ENCODE results near the gene EIF2S2. TPM values are rescaled to one million over a fixed set of nuclear protein-coding genes. Genes with fewer than 3 reads are reported as not detected.
"Not testable (repeated sequence)": the region's sequence is repeated elsewhere in the genome, so short reads cannot be mapped to it uniquely, and the experiment has no call there.

EIF2S2 gene
- total RNA-seq = 100 to 1,000 TPM; 150 to 154 TPM

GRCh38 chr20:34111702-34112599 is at the start of gene EIF2S2:
Gene EIF2S2, minus strand, starts transcription at chr20:34112243. Its CDS starts 133 bp downstream, at chr20:34112110.
- ChIA-PET POLR2A (interaction anchor here (0.6 to 2.0 kb wide), 13 partner anchors 8 to 719 kb away, joined by 3 to 14 read pairs (median 4); partner anchors contain the start of genes CHMP4B, MAP1LC3A and RALY), CTCF (interaction anchor here (0.6 to 2.0 kb wide), 6 partner anchors 8 to 1960 kb away, joined by 3 to 6 read pairs (median 4); no protein-coding TSS in a partner anchor)

DNA sequence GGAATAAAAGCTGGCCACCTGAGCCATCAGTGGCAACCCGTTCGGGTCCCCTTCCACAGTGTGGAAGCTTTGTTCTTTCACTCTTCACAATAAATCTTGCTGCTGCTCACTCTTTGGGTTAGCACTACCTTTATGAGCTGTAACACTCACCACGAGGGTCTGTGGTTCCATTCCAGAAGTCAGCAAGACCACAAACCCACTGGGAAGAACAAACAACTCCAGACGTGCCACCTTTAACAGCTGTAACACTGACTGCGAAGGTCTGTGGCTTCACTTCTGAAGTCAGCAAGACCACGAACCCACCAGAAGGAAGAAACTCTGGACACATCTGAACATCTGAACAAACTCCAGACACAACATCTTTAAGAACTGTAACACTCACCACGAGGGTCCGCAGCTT is 45.7 kb upstream of the EIF2S2 start:
- CTCF ChIA-PET, POLR2A ChIA-PET: not testable (repeated sequence)

DNA sequence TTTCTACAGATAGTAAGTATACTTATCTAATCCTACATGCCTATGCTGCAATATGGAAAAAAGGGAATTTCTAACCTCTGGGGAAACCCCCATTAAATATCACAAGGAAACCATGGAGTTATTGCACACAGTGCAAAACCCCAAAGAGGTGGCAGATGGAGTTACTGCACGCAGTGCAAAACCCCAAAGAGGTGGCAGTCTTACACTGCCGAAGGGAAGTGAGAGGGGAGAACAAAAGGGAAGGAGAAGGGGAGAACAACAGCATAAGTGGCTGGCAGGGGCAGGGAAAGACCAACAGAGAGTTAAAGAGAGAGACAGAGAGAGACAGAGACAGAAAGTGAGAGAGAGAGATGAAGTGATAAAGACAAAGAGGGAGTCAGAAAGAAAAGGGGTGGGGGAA is 43.8 kb upstream of the EIF2S2 start:
- CTCF ChIA-PET = no interaction called here
- POLR2A ChIA-PET = no interaction called here

DNA sequence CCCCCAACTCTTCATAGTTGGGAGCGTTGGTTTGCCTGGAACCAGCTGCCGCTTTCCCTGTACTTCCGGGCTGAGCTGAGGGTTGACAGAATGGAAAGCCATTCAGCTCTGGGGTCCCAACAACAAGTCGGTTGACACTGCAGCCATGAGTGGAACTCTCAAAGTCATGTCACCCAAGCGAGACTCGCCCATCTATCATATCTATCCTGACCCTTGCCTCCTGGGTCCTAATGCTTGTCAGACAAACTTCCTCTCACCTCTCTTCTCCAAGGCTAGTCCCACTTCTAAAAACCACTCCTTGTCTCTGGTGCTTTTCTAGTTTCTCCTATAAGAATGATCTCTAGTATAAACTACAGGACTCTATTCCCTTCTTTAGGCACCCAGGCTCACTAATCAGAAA is 41.1 kb upstream of the EIF2S2 start:
- POLR2A ChIA-PET, CTCF ChIA-PET: not testable (repeated sequence)

- CTCF ChIA-PET = interaction anchor here (0.6 kb wide), 1 partner anchor 21 kb away, joined by 3 read pairs; no protein-coding TSS in a partner anchor
- POLR2A ChIA-PET = not testable (repeated sequence)
Observed at GRCh38 chr20:34152073-34152472, 40.0 kb upstream of the EIF2S2 start.

- ChIA-PET POLR2A (interaction anchor here (1.0 kb wide), 1 partner anchor 12 kb away, joined by 5 read pairs; no protein-coding TSS in a partner anchor), CTCF (interaction anchor here (0.6 kb wide), 1 partner anchor 19 kb away, joined by 3 read pairs; no protein-coding TSS in a partner anchor)
Observed at GRCh38 chr20:34150306-34151000, 38.4 kb upstream of the EIF2S2 start.

GRCh38 chr20:34145280-34145819 is 33.3 kb upstream of the EIF2S2 start:
- CTCF ChIA-PET = no interaction called here
- POLR2A ChIA-PET = no interaction called here

GRCh38 chr20:34143951-34144350 is 31.9 kb upstream of the EIF2S2 start:
- CTCF ChIA-PET = no interaction called here

GRCh38 chr20:34142121-34142520 is 30.1 kb upstream of the EIF2S2 start:
- CTCF ChIA-PET = no interaction called here
- POLR2A ChIA-PET = no interaction called here

More at GRCh38 chr20:34143951-34144350, 31.9 kb upstream of the EIF2S2 start:
- POLR2A ChIA-PET = no interaction called here

- ChIA-PET POLR2A (no interaction called here), CTCF (no interaction called here)
Observed at GRCh38 chr20:34141293-34141692, 29.2 kb upstream of the EIF2S2 start.

DNA sequence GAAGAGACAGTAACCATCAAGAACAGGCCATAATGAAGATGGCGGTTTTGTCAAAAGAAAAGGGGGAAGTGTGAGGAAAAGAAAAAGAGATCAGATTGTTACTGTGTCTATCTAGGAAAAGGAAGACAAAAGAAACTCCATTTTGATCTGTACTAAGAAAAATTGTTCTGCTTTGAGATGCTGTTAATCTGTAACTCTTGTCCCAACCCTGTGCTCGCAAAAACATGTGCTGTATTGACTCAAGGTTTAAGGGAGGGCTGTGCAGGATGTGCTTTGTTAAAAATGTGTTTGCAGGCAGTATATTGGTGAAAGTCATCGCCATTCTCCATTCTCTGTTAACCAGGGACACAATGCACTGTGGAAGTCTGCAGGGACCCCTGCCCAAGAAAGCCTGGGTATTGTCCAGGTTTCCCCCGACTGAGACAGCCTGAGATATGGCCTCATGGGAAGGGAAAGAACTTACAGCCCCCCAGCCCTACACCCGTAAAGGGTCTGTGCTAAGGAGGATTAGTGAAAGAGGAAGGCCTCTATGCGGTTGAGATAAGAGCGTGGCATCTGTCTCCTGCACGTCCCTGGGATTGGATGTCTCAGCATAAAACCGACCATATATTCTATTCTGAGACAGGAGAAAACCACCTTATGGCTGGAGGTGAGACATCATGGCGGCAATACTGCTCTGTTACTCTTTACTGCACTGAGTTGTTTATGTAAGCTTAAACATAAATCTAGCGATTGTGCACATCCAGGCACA is 23.7 kb upstream of the EIF2S2 start:
- CTCF ChIA-PET, POLR2A ChIA-PET: not testable (repeated sequence)

- ChIA-PET CTCF (interaction anchor here (0.6 kb wide), 1 partner anchor 254 kb away, joined by 3 read pairs; no protein-coding TSS in a partner anchor), POLR2A (interaction anchor here (0.6 kb wide), 1 partner anchor 137 kb away, joined by 3 read pairs; no protein-coding TSS in a partner anchor)
Observed at GRCh38 chr20:34133365-34133860, 21.4 kb upstream of the EIF2S2 start.

GRCh38 chr20:34132943-34133342 is 20.9 kb upstream of the EIF2S2 start:
- POLR2A ChIA-PET = not testable (repeated sequence)
- CTCF ChIA-PET = interaction anchor here (0.6 kb wide), 1 partner anchor 255 kb away, joined by 3 read pairs; no protein-coding TSS in a partner anchor

- CTCF ChIA-PET, POLR2A ChIA-PET: not testable (repeated sequence)
Observed at GRCh38 chr20:34132491-34132890, 20.4 kb upstream of the EIF2S2 start.

DNA sequence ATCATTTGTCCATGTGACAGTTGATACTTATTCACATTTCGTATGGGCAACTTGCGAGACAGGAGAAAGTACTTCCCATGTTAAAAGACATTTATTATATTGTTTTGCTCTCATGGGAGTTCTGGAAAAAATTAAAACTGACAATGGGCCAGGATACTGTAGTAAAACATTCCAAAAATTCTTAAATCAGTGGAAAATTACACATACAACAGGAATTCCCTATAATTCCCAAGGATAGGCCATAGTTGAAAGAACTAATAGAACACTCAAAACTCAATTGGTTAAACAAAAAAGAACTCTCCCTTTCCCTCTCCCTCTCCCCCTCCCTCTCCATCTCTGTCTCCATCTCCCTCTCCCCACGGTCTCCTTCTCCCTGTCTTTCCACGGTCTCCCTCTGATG is 19.4 kb upstream of the EIF2S2 start:
- ChIA-PET POLR2A (no interaction called here), CTCF (interaction anchor here (1.3 kb wide), 1 partner anchor 216 kb away, joined by 4 read pairs; no protein-coding TSS in a partner anchor)

- POLR2A ChIA-PET = no interaction called here
Observed at GRCh38 chr20:34129518-34130162, 17.6 kb upstream of the EIF2S2 start.

DNA sequence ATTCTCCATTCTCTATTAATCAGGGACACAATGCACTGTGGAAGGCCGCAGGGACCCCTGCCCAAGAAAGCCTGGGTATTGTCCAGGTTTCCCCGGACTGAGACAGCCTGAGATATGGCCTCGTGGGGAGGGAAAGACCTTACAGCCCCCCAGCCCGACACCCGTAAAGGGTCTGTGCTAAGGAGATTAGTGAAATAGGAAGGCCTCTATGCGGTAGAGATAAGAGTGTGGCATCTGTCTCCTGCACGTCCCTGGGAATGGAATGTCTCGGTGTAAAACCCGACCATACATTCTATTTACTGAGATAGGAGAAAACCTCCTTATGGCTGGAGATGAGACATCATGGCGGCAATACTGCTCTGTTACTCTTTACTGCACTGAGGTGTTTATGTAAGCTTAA is 15.7 kb upstream of the EIF2S2 start:
- ChIA-PET CTCF (no interaction called here), POLR2A (no interaction called here)

More at GRCh38 chr20:34129518-34130162, 17.6 kb upstream of the EIF2S2 start:
- CTCF ChIA-PET = interaction anchor here (0.7 to 1.8 kb wide), 7 partner anchors 10 to 338 kb away, joined by 3 to 11 read pairs (median 4); partner anchors contain the start of gene EIF2S2

DNA sequence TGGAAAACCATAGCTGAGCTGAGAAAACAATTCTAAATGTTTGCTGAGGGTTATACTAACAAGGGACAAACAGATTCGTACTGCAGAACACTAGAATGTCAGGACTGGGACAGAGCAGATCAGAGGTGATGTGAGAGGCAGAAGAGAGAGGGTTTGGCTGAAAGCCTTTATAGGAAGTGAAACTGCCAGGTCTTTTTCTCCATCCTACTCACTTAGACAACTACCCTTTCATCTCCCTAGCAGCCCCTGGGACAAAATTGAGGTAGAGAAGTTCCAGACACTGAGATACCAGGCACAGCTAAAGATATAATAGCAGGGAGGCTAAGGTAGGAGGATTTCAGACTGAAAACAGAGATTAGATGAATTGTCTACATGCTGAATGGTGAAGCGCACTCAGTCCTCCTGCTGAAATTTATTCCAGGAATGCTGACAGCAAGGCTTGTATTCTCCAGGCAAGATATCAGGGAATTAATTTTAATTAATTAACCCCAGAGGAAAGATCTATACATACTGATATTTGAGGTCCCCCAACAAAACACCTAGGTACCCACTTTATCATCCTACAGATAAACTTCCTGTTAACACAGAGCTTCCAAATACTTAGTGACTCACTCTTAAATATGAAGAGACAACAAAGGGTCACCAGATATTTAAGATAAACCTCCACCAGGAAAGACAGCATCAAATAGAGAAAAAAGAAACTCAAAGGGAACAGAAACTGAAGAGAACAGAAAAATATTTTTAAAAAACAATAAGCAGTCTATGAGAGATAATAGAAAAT is 12.6 kb upstream of the EIF2S2 start:
- ChIA-PET CTCF (interaction anchor here (0.5 kb wide), 1 partner anchor 11 kb away, joined by 3 read pairs; no protein-coding TSS in a partner anchor), POLR2A (interaction anchor here (0.6 kb wide), 1 partner anchor 11 kb away, joined by 3 read pairs; no protein-coding TSS in a partner anchor)

Measured in activated CD8-positive, alpha-beta memory T cell treated with anti-CD3 and anti-CD28 coated beads for 36 hours (primary cell).